ENCODE data around the gene ARHGAP25.
"Not testable (repeated sequence)": the region's sequence is repeated elsewhere in the genome, so short reads cannot be mapped to it uniquely, and the experiment has no call there.

Gene ARHGAP25

DNA sequence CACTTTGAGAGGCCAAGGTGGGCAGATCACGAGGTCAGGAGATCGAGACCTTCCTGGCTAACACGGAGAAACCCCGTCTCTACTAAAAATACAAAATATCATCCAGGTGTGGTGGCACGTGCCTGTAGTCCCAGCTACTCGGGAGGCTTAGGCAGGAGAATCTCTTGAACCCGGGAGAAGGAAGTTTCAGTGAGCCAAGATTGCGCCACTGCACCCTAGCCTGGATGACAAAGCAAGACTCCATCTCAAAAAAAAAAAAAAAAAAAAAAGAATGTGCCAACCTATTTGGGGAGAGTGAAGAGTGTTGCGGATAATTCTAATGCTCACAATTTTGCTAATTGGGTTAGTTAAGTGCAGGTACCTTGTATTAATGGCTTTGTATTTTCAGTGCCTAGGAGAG, 67.5 kb downstream of the ARHGAP25 start:
- not testable (repeated sequence) for DNase-seq

DNA sequence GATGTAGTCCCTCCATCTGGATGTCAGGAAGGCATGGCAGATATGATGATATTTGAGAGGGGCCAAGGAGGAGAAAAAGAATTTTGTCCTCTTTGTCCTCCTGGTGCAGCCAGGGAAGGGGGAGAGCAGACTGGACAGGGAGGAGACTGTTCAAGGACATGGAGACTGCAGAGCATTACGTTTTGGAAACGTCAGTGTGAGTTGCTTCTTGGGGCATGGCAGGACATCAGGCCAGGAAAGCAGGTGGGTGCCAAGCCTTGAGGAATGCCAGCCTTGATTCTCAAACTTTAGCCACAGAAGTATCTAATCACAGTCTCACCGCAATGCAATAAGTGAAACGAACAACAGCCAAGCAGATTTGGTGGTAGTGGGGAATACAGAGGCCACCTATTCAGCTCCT, 70.4 kb downstream of the ARHGAP25 start:
- DNase-seq = no peak

DNA sequence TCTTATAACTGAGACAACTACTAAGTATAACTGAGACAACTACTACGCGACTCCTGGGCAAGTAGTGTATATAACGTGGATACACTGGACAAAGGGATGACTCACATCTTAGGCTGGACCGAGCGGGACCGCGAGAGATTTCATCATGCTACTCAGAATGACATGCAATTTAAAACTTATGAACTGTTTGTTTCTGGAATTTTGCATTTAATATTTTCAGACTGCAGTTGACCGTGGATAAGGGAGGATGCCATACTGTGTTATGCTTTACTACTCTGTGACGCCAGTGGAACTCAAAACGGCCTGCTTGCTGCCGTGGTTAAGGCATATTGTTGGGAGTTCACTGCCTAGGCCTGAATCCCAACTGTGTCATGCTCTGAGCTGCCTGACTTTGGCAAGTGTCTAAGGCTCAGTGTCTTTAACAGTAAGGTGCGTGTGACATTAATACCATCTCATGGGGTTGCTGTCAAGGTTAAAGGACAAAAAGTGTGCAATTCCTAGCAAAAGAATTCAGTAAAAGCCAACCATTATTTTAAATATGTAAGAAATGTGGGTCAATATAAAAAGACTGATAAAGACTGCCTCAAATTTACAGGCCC, 72.0 kb downstream of the ARHGAP25 start:
- no peak for DNase-seq

DNA sequence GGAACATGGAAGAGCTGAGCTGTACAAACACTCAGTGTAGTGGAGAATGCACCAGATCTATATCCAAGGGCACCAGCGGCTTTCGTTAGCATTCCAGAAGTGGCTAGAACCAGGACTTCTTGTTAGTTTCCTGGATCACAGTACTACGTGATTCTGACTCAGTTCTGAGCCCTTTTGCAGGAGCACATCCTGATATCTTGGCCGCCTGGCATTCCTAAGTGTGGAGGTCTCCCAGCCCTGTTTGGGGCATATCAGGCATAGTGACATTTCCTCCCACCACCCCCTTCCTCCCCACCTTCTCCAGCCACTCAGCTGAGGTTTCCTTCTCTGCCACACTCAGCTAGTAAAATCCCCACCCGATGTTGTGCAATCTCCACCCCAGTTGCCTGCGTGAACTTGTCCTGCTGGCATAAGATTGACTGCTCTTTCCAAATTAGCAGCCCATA, 73.2 kb downstream of the ARHGAP25 start:
- no peak for DNase-seq

DNA sequence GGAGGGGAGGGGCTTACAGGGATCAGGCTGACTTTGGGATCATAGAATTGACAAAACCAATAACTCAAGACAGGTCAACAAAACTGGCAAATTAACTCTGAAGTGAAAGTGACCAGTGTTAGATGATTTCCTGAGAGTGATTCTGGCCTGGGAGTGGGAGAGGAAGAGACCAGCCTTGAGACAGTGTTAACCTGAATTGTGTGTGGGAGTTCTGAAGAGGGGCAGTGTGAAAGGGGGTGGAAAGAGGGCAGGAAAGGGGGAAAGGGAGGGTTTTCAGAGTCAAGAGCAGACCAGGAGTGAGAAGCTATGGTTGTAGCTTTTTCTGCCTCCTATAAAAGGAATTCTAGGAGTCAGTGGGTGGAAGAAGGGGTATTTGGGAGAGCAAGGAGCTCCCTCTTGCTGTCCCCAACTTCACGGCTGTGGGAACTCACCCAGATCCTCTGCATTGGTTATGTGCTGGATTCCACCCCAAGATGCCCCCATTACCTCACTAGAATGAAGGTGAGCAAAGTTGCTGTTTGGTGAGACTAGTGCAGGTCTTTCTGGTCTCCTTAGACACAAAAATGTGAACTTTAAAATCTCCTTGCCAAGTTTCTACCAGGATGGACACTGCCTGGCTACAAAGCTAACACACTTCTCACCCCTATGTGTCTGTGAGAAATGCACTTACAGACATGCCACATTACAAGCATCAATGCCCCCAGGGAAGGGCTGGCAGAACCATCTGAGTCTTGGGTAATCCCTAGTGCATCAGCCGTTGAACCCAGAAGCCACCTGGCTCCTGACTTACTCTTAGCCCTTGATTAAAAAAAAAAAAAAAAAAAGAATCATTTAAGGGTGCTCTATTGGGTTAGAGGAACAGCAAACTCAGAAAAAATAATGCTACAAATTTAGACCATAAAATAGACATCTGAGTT, 75.0 kb downstream of the ARHGAP25 start:
- DNase-seq = no peak

DNA sequence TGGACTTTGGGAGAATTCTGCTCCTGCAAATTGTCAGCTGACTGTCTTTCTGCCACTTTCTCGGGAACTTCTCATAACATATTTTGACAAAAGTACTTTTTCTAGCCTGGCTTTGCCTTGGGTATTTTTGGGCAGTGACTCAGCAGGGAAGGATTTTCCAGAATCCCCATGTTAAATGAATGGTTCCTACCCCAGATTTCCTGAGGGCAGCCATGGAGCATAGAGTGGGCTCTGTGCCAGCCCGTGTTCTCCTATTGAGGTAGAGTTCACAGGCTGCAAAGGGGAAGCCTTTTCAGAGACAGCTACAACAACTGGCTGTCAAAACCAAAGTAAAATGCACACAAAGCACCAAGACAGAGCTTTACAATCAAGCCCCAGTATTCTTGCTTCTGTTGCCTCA, 76.8 kb downstream of the ARHGAP25 start:
- no peak for DNase-seq

DNA sequence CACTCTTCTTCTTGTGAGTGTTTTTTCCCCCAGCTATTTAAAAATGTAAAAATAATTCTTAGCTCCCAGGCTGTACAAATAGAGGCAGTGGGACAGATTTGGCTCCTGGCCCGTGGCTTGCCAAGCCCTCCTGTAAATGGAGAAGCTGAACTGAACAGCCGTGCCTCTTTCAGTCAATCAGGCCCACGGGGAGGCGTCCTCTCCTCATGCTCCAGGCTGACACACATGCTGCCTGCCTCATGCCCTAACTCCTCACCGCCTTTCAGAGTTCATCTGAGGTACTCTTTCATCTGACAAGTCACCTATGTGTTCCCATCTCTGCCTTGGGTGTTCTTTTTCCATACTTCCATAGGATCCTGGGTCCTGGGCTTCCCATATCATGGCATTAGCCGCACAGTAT, 77.6 kb downstream of the ARHGAP25 start:
- no peak for DNase-seq

DNA sequence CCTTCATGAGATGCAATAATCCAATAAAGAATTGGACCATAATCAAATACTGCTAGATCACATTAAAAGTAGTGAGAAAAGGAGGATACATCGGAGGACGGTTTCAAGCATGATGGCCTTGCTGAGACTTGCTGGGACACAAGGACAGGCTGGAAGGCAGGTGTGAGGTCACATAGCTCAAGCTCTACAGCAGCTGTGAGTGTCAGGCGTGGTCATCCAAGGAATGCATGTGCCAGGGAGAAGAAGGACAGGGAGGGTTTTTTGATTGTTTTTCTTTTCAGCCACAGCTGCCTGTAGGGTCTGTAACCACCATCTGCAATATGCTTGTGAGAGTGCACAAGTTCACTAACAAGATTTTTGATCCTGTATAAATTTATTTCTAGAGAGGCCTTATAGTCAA, 79.0 kb downstream of the ARHGAP25 start:
- DNase-seq = no peak

DNA sequence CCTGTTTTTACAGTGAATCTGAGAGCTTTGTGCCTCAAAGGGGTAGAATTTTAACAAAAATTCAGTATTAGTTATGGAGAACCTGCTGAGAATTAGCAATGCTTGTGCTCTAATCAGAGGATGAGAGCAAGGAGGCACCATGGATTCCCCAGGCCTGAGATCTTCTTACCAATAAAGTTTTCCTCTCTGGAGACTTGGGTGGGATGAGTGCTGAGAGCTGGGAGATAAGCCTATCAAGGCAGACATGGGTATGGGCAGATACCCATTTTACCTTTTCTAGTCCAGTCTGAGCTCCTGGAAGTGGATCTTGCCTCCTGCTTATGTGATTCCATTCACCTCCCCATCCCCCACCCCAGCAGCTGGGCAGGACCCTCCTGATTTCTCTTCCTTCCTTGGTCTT, 82.7 kb downstream of the ARHGAP25 start:
- no peak for DNase-seq

DNA sequence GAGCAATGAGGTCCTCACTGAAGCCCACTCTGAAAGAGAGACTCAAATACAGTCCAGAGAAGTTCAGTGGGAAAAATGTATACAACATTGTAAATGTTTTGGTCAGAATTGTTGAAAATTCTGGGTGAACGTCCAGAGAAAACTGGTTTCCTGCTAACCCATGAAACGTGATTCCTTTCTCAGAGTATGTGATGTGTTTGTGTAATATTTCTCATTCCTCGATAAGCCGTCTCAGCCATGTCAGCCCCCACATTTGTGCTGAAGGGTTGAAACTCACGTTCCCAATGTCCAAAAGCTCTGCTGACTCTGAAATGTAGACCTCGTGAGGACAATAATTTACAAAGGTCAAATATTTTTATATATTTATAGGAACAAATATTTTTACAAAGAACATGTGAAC, 84.9 kb downstream of the ARHGAP25 start:
- no peak for DNase-seq

DNA sequence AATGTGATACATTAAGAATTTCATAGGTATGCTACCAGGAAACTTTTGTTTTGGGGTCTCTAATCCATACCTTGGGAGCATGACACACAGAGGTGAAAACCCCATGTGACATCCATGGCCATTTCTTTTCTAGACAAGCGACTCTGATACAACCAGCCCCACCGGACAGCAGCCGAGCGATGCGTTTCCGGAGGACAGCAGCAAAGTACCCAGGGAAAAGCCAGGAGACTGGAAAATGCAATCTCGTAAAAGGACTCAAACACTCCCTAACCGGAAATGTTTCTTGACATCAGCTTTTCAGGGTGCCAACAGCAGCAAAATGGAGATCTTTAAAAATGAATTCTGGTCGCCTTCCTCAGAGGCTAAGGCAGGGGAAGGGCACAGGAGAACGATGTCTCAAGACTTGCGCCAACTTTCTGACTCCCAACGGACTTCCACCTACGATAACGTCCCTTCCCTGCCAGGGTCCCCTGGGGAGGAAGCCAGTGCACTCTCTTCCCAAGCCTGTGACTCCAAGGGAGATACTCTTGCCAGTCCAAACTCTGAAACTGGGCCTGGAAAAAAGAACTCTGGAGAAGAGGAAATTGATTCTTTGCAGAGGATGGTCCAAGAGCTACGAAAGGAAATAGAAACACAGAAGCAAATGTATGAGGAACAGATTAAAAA, 87.7 kb downstream of the ARHGAP25 start:
- DNase-seq = no peak

DNA sequence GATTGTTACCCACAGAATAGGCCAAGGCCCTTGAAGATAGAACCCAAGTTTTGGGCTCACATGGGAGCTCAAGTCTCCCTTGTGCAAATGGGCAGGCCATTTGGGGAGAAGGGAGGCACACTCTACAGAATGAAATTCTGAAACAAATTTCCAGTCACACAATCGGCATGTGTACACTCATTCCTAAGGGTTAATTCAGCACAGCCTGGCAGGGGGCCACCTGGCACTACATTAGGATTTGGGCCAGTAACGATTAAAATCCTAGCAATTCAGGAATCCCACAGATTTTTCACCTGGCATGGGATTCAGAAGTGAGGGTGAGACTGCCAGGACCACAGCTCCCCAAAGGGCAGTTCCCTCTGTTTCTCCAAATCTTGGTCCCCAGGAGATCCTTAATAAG, 90.2 kb downstream of the ARHGAP25 start:
- DNase-seq = no peak

DNA sequence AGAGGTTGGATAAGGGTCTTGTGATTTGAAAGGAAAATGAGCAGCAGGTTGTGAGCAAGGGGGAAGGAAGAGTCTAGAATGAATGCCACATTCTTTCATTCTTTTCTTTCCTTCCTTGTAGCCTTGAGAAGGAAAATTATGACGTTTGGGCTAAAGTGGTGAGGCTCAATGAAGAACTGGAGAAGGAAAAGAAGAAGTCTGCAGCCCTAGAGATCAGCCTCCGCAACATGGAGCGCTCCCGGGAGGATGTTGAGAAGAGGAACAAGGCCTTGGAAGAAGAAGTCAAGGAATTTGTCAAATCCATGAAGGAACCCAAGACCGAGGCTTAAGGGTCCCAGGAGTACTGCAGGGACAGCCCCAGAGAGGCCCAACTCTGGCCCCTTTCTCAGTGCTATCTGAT, 91.3 kb downstream of the ARHGAP25 start:
- DNase-seq = no peak

DNA sequence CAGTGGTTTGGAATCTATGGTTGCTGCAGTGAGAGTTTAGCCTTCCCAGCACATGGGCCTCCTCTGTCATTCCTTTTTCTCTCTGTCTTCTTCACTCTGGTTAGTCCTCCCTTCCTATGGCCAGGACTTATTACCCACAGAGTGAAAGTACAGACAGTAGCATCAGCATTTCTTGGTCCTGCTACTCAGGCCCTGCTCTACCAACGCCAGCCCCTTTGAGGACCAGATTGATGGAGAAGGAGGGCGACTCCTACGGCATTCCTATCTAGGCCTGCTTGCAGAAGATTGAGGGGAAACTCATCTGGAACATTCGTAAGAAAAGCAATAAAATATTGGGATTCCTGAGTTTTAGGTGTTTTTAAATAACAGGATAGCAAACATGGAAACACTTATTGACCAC, 93.1 kb downstream of the ARHGAP25 start:
- DNase-seq = no peak

DNA sequence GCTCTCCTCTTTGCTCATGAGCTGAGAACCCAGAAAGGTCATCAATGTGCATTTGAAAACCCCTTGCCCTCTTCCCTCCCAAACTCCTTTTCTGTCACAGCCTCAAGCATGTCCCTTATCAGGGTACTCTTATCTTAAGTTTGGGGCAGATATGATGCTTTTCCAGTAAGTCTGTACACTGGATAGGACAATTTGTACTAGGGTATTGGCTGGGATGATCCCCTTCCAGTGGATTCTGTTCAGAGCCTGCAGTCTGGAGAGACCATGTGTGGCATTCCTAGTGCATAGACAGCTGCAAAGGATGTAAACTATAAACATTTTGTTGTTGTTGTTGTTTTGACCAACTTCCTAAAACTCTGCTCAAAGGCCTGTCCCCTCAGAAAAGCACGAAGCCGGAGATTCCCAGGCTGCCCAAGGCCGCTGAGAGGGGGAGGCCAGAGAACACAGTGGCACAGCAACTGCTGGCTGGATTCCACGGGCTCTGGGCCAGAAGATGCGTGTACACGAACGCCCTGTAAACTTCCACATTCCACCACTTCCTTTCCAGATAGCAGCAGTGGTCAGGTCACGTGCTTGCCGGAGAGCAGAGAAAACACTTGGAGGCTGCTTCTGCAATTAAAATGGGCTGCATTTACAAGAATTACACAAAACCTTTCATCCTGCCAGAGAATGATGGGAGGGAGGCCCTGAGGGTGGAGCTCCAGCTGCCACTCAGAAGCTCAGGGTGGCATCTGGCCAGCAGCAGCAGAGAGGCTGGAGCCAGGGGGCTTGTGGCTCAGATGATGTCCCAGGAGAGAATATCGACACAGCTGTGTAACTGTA, 94.5 kb downstream of the ARHGAP25 start:
- DNase-seq = peak; percentile 67

DNA sequence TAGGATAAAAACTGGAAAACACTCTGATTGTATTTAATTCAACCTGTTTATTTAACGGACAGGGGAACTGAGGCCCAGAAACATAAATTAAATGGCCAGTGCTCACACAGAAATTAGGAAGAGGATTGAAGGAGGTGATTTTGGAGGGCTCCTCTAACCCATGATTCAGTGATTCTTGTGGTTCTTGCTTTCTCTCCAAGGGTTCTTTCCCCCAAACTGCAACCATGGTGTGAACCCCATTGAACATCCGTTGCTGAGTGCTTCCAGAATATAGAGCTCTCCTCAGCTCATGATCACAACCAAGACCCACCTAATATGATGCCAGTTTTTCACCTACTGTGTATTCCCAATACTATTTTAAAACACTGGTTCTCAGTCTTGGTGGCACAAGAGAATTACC, 95.1 kb downstream of the ARHGAP25 start:
- no peak for DNase-seq

DNA sequence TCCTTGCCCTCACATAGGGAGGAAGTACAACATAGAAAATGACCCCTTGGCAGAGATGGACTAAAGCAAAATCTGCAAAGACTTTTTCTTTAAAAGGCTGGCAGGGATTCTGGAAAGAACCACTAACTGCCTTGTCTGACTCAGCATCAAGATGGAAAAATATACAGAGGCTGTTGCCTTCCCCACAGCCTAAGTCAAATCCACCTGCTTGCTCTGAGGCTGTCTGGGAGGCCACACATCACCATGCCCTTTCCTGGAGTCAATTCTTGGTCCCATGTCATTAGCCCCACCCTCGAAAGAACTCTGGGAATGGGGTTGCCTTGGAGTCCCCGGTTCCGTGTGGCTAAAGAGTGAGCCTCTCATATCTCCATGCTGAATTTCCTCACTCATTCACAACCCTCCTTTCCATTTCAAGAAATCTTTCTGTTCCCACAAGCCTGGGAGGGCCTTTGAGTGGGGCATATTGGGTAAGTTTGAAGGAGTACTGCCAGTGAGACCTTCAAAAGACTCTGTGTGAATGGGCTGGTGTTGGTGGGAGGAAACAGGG, 97.1 kb downstream of the ARHGAP25 start:
- no peak for DNase-seq

DNA sequence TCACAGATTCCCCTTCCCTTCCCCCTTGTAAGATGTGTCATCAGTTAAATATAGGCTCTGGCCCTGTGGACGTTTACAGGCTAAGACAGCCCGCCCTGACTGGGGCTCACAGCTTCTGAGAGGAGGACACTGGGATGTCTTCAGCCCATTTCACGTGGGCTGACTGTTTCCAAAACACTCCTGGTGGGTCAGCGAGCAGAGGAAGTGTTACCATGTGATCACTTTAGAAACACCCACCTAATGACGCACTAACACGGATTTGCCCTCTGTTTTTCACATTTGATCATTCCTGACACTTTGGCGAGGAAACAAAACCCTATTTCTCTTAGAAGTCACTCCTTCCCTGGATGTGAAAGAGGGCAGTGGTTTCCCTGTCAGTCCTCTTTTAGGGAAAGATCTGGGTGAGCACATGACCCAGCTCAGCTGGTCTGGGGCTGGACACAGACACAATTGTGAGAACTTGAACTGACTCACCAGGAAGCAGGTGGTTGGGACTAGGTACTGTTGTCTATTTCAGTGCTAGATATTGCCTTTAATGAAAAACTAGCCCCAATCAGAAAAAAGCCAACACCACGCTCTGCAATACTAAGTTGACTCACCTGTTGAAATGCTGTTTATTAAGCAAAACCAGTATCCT, 97.7 kb downstream of the ARHGAP25 start:
- DNase-seq = no peak

DNA sequence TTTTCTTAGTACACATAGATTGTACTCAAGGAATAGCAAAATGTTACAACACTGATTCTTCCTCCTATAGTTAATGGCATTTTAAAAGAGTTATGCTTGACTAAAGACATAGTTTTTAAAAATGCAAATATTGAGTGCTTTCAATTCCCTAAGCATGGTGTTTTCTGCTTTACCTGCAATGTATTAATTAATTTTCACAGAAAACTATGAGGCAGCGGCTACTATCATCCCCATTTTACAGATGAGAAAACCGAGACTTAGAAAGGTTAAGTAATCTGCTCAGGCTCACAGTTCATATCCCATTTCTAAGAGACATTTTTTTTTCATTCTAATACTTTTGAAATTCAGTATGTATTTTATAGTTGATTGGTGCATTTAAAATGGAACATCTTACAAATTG, 98.6 kb downstream of the ARHGAP25 start:
- no peak for DNase-seq

DNA sequence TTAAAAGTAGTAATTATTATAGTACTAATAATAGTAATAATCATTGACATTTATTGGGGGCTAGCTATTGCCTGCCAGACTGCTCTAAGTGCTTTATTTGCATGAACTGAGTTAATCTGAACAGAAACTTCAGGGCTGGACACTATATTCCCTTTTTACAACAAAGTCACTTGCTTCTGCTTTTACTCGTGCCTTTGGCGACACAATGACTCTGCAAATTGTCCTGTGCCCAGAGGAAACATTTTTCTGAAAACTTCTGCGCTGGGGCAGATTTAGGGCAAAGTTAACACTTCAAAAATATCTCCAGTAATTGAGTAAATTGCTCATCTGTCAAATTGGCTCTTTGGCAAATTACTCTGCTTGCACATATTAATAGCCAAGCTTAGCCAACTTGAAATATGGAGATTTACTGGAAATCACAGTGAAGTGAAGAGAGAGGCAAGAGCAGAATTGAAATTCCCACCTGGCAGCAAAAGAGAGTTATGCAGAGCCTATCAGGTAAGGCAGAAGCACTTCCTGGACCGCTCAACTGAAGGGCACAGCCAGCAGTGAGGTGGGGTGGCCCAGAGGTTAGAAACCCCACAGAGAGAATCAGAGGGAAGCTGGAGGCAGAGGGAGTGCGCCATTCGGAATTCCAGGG, 100.2 kb downstream of the ARHGAP25 start:
- DNase-seq = no peak

DNA sequence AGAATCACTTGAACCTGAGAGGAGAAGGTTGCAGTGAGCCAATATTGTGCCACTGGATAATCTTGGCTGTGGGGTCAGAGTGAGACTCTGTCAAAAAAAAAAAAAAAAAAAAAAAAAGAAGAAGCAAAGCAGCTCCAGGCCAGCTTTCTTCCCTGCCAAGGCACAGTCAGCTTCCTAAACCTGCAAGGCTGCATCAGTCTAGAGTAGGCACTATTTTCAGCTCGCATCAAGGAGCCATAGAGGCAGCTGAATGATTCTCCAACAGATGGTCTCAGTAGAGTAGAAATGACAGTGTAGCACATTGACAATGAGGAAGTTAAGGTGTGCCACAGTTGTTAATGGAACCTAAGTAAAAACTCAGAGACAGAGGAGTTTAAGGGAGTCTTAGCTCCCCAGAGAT, 101.0 kb downstream of the ARHGAP25 start:
- no peak for DNase-seq
